ENCODE data around the gene TMEM232.

GRCh38 chr5:110478895-110479294 lies 247.6 kb downstream of the TMEM232 start:
- TF ChIP-seq POLR2A (IDR thresholded peaks at IDR 0.05; ENCODE audit: low read depth, low read length): no peak
- TF ChIP-seq EZH2 (IDR thresholded peaks at IDR 0.05; ENCODE audit: borderline replicate concordance, low read depth, low read length, severe bottlenecking): no peak
- no peak for TF ChIP-seq CTCF (IDR thresholded peaks at IDR 0.05; ENCODE audit: extremely low read depth in 1 of 2, insufficient read depth in 1 of 2, low read depth in 1 of 2, low read length in 2 of 2)
- TF ChIP-seq MYC (IDR thresholded peaks at IDR 0.05; ENCODE audit: low read depth, low read length): no peak
- TF ChIP-seq MAX (IDR thresholded peaks at IDR 0.05; ENCODE audit: insufficient read depth, insufficient read length): no peak
- TF ChIP-seq POLR2AphosphoS5 (IDR thresholded peaks at IDR 0.05; ENCODE audit: insufficient read depth, low read depth, low read length): no peak
- no peak for TF ChIP-seq FOS (IDR thresholded peaks at IDR 0.05; ENCODE audit: borderline replicate concordance, insufficient read depth, low read length)
- no peak for TF ChIP-seq JUN (IDR thresholded peaks at IDR 0.05; ENCODE audit: borderline replicate concordance, insufficient read depth, insufficient read length, low read depth)
- no peak for TF ChIP-seq GATA2 (IDR thresholded peaks at IDR 0.05; ENCODE audit: insufficient read depth, insufficient read length, low read depth, low read length)
